Right atrium auricular region (tissue), 2 donors: ENCODE data around the gene KIAA1217. TPM values are rescaled to one million over a fixed set of nuclear protein-coding genes. Genes with fewer than 3 reads are reported as not detected.
A peak's percentile ranks its signal among the peaks of the same experiment; 100 is the strongest.

Experiments
- DNase-seq: peaks from one replicate; pipeline ENCODE4 v3.0.0-alpha.2; 2019; ENCODE audit warnings: low spot score
- H3K27ac ChIP-seq, 2 donors: fragments of 200-600 bp; sonication (generic); 1 replicate in 1 of 2; 2 replicates in 1 of 2; pipeline ENCODE4 v1.5.1; 2016 to 2019
- H3K27me3 ChIP-seq, 2 donors: fragments of 200-600 bp; sonication (generic); one replicate each; pipeline versions ENCODE4 v1.5.1 to v1.6.0; 2017 to 2019
- H3K36me3 ChIP-seq: fragments of 200-600 bp; sonication (generic); one replicate; pipeline ENCODE4 v1.5.1; 2016
- H3K4me1 ChIP-seq, 2 donors: fragments of 200-600 bp; sonication (generic); one replicate each; pipeline versions ENCODE4 v1.5.1 to v1.6.0; 2017 to 2019
- H3K4me3 ChIP-seq, 2 donors: fragments of 200-600 bp; sonication (generic); 1 replicate in 1 of 2; 2 replicates in 1 of 2; pipeline ENCODE4 v1.5.1; 2017 to 2019; ENCODE audit warnings: mild to moderate bottlenecking in 1 of 2, moderate library complexity in 1 of 2
- H3K9me3 ChIP-seq, 2 donors: fragments of 200-600 bp; sonication (generic); one replicate each; pipeline ENCODE4 v1.5.1; 2019
- CTCF ChIP-seq, 2 donors: fragments of 200-600 bp; sonication (generic); IDR thresholded peaks; one replicate each; pipeline ENCODE4 v1.5.1; 2019; ENCODE audit warnings: antibody characterized with exemption in 2 of 2
- total RNA-seq, 2 donors: library from RNA; depleted of rRNA; stranded (reverse); fragments of >200 nt; gene quantifications; one replicate each; pipeline ENCODE4 v1.1.0, GENCODE V29; 2016

Gene KIAA1217
- total RNA-seq, 2 donors from 2014 or later = 24.0 to 33.3 TPM

GRCh38 chr10:24513155-24513554, 304.2 kb downstream of the KIAA1217 start:
- Histone ChIP-seq H3K9me3 (no peaks in the 10 kb centered on the region), H3K4me3 (no peak overlapping the region), H3K27me3 (no peaks in the 10 kb centered on the region), H3K36me3 (peaks cover 26% of the 10 kb centered on the region), H3K4me1 (no peaks in the 10 kb centered on the region), H3K27ac (no peak overlapping the region)
- DNase-seq = no peak
- TF ChIP-seq CTCF (IDR thresholded peaks at IDR 0.05) = peak in 1 of 2 donors; percentile 23

- Histone ChIP-seq H3K4me1 (peaks cover 0 to 4% of the 10 kb centered on the region in 2 donors), H3K36me3 (peaks cover 26% of the 10 kb centered on the region), H3K27me3 (no peaks in the 10 kb centered on the region), H3K4me3 (no peak overlapping the region), H3K9me3 (no peaks in the 10 kb centered on the region), H3K27ac (no peak overlapping the region)
- no peak for TF ChIP-seq CTCF (IDR thresholded peaks at IDR 0.05)
- no peak for DNase-seq
These were observed 306.5 kb downstream of the KIAA1217 start for GRCh38 chr10:24515481-24515880.

GRCh38 chr10:24518411-24518810, 309.5 kb downstream of the KIAA1217 start:
- H3K36me3 ChIP-seq = peaks cover 39% of the 10 kb centered on the region
- TF ChIP-seq CTCF (IDR thresholded peaks at IDR 0.05) = no peak
- no peaks in the 10 kb centered on the region for H3K9me3 ChIP-seq
- H3K27ac ChIP-seq = no peak overlapping the region
- H3K4me1 ChIP-seq = peaks cover 0 to 4% of the 10 kb centered on the region in 2 donors
- no peak overlapping the region for H3K4me3 ChIP-seq
- H3K27me3 ChIP-seq = no peaks in the 10 kb centered on the region
- DNase-seq = no peak

GRCh38 chr10:24518981-24519597, 310.2 kb downstream of the KIAA1217 start:
- DNase-seq = peak; percentile 68
- Histone ChIP-seq H3K9me3 (no peaks in the 10 kb centered on the region), H3K36me3 (peaks cover 33% of the 10 kb centered on the region), H3K4me1 (peaks cover 0 to 4% of the 10 kb centered on the region in 2 donors), H3K27ac (no peak overlapping the region), H3K27me3 (no peaks in the 10 kb centered on the region), H3K4me3 (no peak overlapping the region)
- TF ChIP-seq CTCF (IDR thresholded peaks at IDR 0.05) = peak; percentile 74 to 85

GRCh38 chr10:24519950-24520349, 311.0 kb downstream of the KIAA1217 start:
- Histone ChIP-seq H3K4me1 (peaks cover 0 to 4% of the 10 kb centered on the region in 2 donors), H3K9me3 (no peaks in the 10 kb centered on the region), H3K36me3 (peaks cover 35% of the 10 kb centered on the region), H3K4me3 (no peak overlapping the region), H3K27me3 (no peaks in the 10 kb centered on the region), H3K27ac (no peak overlapping the region)
- no peak for TF ChIP-seq CTCF (IDR thresholded peaks at IDR 0.05)
- no peak for DNase-seq

- no peak for DNase-seq
- no peak overlapping the region for H3K27ac ChIP-seq
- H3K36me3 ChIP-seq = peaks cover 33% of the 10 kb centered on the region
- H3K27me3 ChIP-seq = no peaks in the 10 kb centered on the region
- no peaks in the 10 kb centered on the region for H3K9me3 ChIP-seq
- no peak overlapping the region for H3K4me3 ChIP-seq
- TF ChIP-seq CTCF (IDR thresholded peaks at IDR 0.05) = no peak
- H3K4me1 ChIP-seq = peaks cover 0 to 12% of the 10 kb centered on the region in 2 donors
These were observed 315.4 kb downstream of the KIAA1217 start for GRCh38 chr10:24524314-24524713.
